Smooth muscle cell (in vitro differentiated cells): ENCODE results near the gene MORN2. TPM values are rescaled to one million over a fixed set of nuclear protein-coding genes. Genes with fewer than 3 reads are reported as not detected.
A peak's percentile ranks its signal among the peaks of the same experiment; 100 is the strongest.

Source experiments
- DNase-seq: peaks from one replicate; lab custom pipeline; 2025; ENCODE audit not compliant: unreplicated experiment; lab: John Stamatoyannopoulos, UW
- H2AFZ ChIP-seq: fragments of 200-600 bp; sonication (generic); 2 replicates; pipeline ENCODE4 v1.6.0; 2016; ENCODE audit warnings: antibody characterized with exemption, low read depth, mild to moderate bottlenecking
- H3F3A ChIP-seq: fragments of 200-600 bp; sonication (generic); 2 replicates; pipeline ENCODE4 v1.6.0; 2017; ENCODE audit warnings: antibody characterized with exemption, low read depth
- H3K27ac ChIP-seq: fragments of 200-600 bp; sonication (generic); 2 replicates; pipeline ENCODE4 v1.5.1; 2016; ENCODE audit warnings: low read depth, mild to moderate bottlenecking
- H3K27me3 ChIP-seq: fragments of 200-600 bp; sonication (generic); 2 replicates; pipeline ENCODE4 v1.6.1; 2016; ENCODE audit warnings: low read depth, mild to moderate bottlenecking
- H3K36me3 ChIP-seq: fragments of 200-600 bp; sonication (generic); 2 replicates; pipeline ENCODE4 v1.5.1; 2016; ENCODE audit warnings: low read depth
- H3K4me1 ChIP-seq: fragments of 200-600 bp; sonication (generic); 2 replicates; pipeline ENCODE4 v1.5.1; 2016; ENCODE audit warnings: low read depth
- H3K4me2 ChIP-seq: fragments of 200-600 bp; sonication (generic); 2 replicates; pipeline ENCODE4 v1.6.0; 2016; ENCODE audit warnings: mild to moderate bottlenecking
- H3K4me3 ChIP-seq: fragments of 200-600 bp; sonication (generic); 2 replicates; pipeline ENCODE4 v1.5.1; 2016; ENCODE audit warnings: mild to moderate bottlenecking
- H3K79me2 ChIP-seq: fragments of 200-600 bp; sonication (generic); 2 replicates; pipeline ENCODE4 v1.6.0; 2016; ENCODE audit warnings: low read depth, mild to moderate bottlenecking
- H3K9ac ChIP-seq: fragments of 200-600 bp; sonication (generic); 2 replicates; pipeline ENCODE4 v1.6.0; 2016; ENCODE audit warnings: low read depth
- H3K9me3 ChIP-seq: fragments of 200-600 bp; sonication (generic); replicated peaks from 2 replicates; pipeline ENCODE4 v1.5.1; 2016; ENCODE audit warnings: low read depth
- H4K20me1 ChIP-seq: fragments of 200-600 bp; sonication (generic); 2 replicates; pipeline ENCODE4 v1.6.0; 2016; ENCODE audit warnings: low read depth
- whole genome bisulfite sequencing: methylation state at CpG from one replicate; pipeline ENCODE4 v1.1.7; 2016; ENCODE audit warnings: low lambda C conversion rate; 5-methylcytosine and 5-hydroxymethylcytosine counted together
- polyA plus RNA-seq: library from polyadenylated mRNA; unstranded; fragments of >200 nt; fragmentation: Nextera tagmentation; extraction: Ambion mirVana; gene quantifications from 2 replicates; pipeline ENCODE4 v1.2.1, GENCODE V29; 2016
- total RNA-seq: library from RNA; depleted of rRNA; stranded (reverse); fragments of >200 nt; gene quantifications from 2 replicates; pipeline ENCODE4 v1.2.3, GENCODE V29; 2014
- TF ChIP-seq, protein P1 (sequence below): fragments of 200-600 bp; sonication (generic); IDR thresholded peaks from 2 replicates; pipeline ENCODE4 v1.5.1; 2017; ENCODE audit warnings: borderline replicate concordance, mild to moderate bottlenecking, antibody characterized with exemption; ENCODE audit not compliant: insufficient read depth, poor library complexity, severe bottlenecking

Gene MORN2
- total and polyA plus RNA-seq, 2 experiments from 2014 or later, result 30.5 to 53.7 TPM

DNA sequence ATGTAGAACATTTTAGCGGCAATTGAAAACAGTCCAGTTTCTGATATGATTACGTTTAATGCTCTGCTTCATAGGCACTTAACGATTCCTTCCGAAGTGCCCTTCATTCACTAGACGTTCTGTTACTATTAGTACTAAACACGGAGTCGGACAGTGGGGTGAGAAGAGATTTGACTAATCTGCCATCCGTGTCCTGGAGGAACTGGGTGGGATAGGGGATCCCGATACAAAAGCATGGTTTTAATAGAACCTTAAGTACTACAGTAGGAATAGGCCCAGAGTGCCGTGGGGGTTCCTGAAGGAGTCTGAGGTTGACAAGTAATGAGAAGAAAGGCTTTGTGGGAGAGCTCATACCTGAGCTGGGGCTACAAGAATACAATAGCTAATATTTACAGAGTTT lies 631 bp downstream of the MORN2 start:
- H3K9ac ChIP-seq, result peak overlapping the region; percentile 74
- no peak overlapping the region for H3K27ac ChIP-seq

DNA sequence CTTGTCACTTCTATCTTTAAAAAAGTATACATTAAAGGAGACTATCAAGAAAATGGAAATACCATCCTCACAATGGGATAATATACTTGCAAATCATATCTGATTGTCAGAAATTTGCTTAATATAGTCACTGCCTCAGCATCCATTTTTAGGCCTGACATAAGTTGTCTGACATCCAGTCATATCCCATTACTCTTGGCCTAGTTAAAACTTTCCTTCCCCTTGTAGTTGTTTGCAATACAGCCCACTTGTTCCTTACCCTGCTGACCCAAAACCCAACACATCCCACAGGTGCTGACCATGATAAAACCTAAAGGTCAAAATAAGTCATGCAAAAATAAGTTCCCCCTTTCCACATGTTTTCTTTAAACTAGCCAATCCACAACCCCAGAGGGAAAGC lies 10.3 kb downstream of the MORN2 start:
- Histone ChIP-seq H3K79me2 (no peaks in the 10 kb centered on the region), H2AFZ (no peak overlapping the region)
- TF ChIP-seq, protein P1, sequence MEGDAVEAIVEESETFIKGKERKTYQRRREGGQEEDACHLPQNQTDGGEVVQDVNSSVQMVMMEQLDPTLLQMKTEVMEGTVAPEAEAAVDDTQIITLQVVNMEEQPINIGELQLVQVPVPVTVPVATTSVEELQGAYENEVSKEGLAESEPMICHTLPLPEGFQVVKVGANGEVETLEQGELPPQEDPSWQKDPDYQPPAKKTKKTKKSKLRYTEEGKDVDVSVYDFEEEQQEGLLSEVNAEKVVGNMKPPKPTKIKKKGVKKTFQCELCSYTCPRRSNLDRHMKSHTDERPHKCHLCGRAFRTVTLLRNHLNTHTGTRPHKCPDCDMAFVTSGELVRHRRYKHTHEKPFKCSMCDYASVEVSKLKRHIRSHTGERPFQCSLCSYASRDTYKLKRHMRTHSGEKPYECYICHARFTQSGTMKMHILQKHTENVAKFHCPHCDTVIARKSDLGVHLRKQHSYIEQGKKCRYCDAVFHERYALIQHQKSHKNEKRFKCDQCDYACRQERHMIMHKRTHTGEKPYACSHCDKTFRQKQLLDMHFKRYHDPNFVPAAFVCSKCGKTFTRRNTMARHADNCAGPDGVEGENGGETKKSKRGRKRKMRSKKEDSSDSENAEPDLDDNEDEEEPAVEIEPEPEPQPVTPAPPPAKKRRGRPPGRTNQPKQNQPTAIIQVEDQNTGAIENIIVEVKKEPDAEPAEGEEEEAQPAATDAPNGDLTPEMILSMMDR, result no peak

More for the DNA sequence above, 631 bp downstream of the MORN2 start:
- peaks cover 6% of the 10 kb centered on the region for H3K9me3 ChIP-seq
- TF ChIP-seq, protein P1, result no peak
- H3K4me2 ChIP-seq, result peak overlapping the region; percentile 93
- H4K20me1 ChIP-seq, result no peaks in the 10 kb centered on the region
- H3F3A ChIP-seq, result no peaks in the 10 kb centered on the region
- DNase-seq, result no peak
- H3K36me3 ChIP-seq, result peaks cover 7% of the 10 kb centered on the region
- peaks cover 36% of the 10 kb centered on the region for H3K79me2 ChIP-seq
- H2AFZ ChIP-seq, result peak overlapping the region; percentile 96
- peaks cover 6% of the 10 kb centered on the region for H3K4me1 ChIP-seq
- peak overlapping the region; percentile 79 for H3K4me3 ChIP-seq
- WGBS, result 50% methylated on average over 10 of the region's 10 CpGs
- no peaks in the 10 kb centered on the region for H3K27me3 ChIP-seq

DNA sequence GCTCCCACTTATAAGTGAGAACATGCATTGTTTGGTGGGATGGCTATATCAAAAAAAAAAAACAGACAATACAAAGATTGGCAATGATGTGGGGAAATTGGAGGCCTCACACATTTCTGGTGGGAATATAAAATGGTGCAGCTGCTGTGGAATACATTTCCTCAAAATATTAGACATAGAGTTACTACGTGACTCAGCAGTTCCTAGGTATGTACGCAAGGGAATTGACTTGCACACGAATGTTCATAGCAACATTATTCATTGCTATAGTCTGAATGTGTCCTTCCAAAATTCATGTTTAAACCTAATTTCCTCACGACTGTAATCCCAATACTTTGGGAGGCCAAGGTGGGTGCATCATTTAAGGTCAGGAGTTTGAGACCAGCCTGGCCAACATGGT lies 11.6 kb downstream of the MORN2 start:
- DNase-seq, result no peak
- TF ChIP-seq, protein P1, result no peak
- no peaks in the 10 kb centered on the region for H4K20me1 ChIP-seq
- H3K27ac ChIP-seq, result no peak overlapping the region
- no peaks in the 10 kb centered on the region for H3K9me3 ChIP-seq
- H3K9ac ChIP-seq, result no peak overlapping the region
- no peaks in the 10 kb centered on the region for H3K27me3 ChIP-seq
- no peaks in the 10 kb centered on the region for H3F3A ChIP-seq
- WGBS, result 97% methylated on average over 4 of the region's 4 CpGs
- H3K4me2 ChIP-seq, result no peak overlapping the region
- no peak overlapping the region for H3K4me3 ChIP-seq
- no peak overlapping the region for H2AFZ ChIP-seq
- H3K36me3 ChIP-seq, result no peaks in the 10 kb centered on the region
- no peaks in the 10 kb centered on the region for H3K79me2 ChIP-seq
- no peaks in the 10 kb centered on the region for H3K4me1 ChIP-seq

More for the DNA sequence above, 10.3 kb downstream of the MORN2 start:
- Histone ChIP-seq H3K9ac (no peak overlapping the region), H3K4me3 (no peak overlapping the region), H4K20me1 (no peaks in the 10 kb centered on the region), H3K9me3 (no peaks in the 10 kb centered on the region), H3F3A (no peaks in the 10 kb centered on the region), H3K4me2 (no peak overlapping the region), H3K27me3 (no peaks in the 10 kb centered on the region), H3K4me1 (no peaks in the 10 kb centered on the region), H3K27ac (no peak overlapping the region), H3K36me3 (peaks cover 3% of the 10 kb centered on the region)
- no peak for DNase-seq

DNA sequence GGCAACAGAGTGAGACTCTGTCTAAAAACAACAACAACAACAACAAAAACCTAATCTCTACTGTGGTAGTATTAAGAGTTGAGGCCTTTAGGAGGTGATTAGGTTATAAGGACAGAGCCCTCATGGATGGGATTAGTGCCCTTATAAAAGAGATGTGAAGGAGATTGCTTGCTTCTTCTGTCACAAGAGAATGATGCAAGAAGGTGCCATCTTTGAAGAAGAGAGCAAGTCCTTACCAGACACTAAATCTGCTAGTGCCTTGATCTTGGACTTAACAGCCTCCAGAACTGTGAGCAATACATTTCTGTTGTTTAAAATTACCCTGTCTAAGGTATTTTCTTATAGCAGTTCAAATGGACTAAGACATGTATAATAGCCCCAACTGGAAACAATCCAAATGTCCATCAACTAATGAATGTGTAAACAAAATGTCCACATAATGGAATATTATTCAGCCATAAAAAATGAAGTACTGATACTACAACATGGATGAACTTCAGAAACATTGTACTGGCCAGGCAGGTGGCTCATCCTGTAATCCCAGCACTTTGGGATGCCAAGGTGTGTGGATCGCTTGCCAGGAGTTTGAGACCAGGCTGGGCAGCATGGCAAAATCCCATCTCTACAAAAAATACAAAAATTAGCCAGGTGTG lies 12.3 kb downstream of the MORN2 start:
- TF ChIP-seq, protein P1, result no peak
- H3K79me2 ChIP-seq, result no peaks in the 10 kb centered on the region

More for the DNA sequence above, 12.3 kb downstream of the MORN2 start:
- Histone ChIP-seq H3K27ac (no peak overlapping the region), H3K27me3 (no peaks in the 10 kb centered on the region), H2AFZ (no peak overlapping the region), H4K20me1 (no peaks in the 10 kb centered on the region), H3K9ac (no peak overlapping the region), H3K36me3 (no peaks in the 10 kb centered on the region), H3K9me3 (no peaks in the 10 kb centered on the region), H3K4me2 (no peak overlapping the region), H3K4me3 (no peak overlapping the region), H3F3A (no peaks in the 10 kb centered on the region), H3K4me1 (no peaks in the 10 kb centered on the region)
- WGBS, result 89% methylated on average over 1 of the region's 1 CpG
- DNase-seq, result no peak
